Measurements from ENCODE around the gene JUNB. TPM values are rescaled to one million over a fixed set of nuclear protein-coding genes. Genes with fewer than 3 reads are reported as not detected.

The JUNB gene
- total RNA-seq, 1 experiment from 2014 or later = 16.4 TPM

- peaks cover 14% of the 10 kb centered on the region for H3K4me1 Mint-ChIP-seq (ENCODE audit: low read depth, unreplicated experiment)
- POLR2A ChIA-PET = no interaction called here
- peak; percentile 67 to 85 for DNase-seq
- no peaks in the 10 kb centered on the region for H3K36me3 Mint-ChIP-seq (ENCODE audit: insufficient read depth, unreplicated experiment)
- Histone ChIP-seq H3K9me3 (no peaks in the 10 kb centered on the region), H3K4me3 (ENCODE audit: low read depth, low read length) (peak overlapping the region; percentile 50), H3K27me3 (replicated peaks; ENCODE audit: control insufficient read depth, insufficient read depth, low read length) (no peaks in the 10 kb centered on the region), H3K36me3 (ENCODE audit: control insufficient read depth, insufficient read depth, low read length) (no peaks in the 10 kb centered on the region), H3K4me1 (peaks cover 44% of the 10 kb centered on the region)
- no peak overlapping the region for H3K27ac Mint-ChIP-seq (ENCODE audit: unreplicated experiment)
- intact Hi-C loops (cut with micrococcal nuclease; ENCODE audit: unreplicated experiment) = no loop called here
- TF ChIP-seq CTCF (IDR thresholded peaks at IDR 0.05; ENCODE audit: insufficient read depth in 1 of 2, low read depth in 1 of 2, low read length in 1 of 2, severe bottlenecking in 1 of 2, unreplicated experiment in 1 of 2) = no peak
- no peaks in the 10 kb centered on the region for H3K9me3 Mint-ChIP-seq (ENCODE audit: unreplicated experiment)
- no TSS peak for BruUV-seq (replicated peaks)
- H3K4me3 Mint-ChIP-seq (ENCODE audit: unreplicated experiment) = no peak overlapping the region
- H3K27me3 Mint-ChIP-seq (ENCODE audit: insufficient read depth, unreplicated experiment) = no peaks in the 10 kb centered on the region
- CTCF ChIA-PET = no interaction called here
These were observed 7.4 kb upstream of the JUNB start for GRCh38 chr19:12783849-12784393.

- Histone ChIP-seq H3K4me1 (peaks cover 44% of the 10 kb centered on the region), H3K27me3 (replicated peaks; ENCODE audit: control insufficient read depth, insufficient read depth, low read length) (no peaks in the 10 kb centered on the region), H3K36me3 (ENCODE audit: control insufficient read depth, insufficient read depth, low read length) (no peaks in the 10 kb centered on the region), H3K9me3 (no peaks in the 10 kb centered on the region), H3K4me3 (ENCODE audit: low read depth, low read length) (no peak overlapping the region)
- no peaks in the 10 kb centered on the region for H3K9me3 Mint-ChIP-seq (ENCODE audit: unreplicated experiment)
- no peak overlapping the region for H3K27ac Mint-ChIP-seq (ENCODE audit: unreplicated experiment)
- no peaks in the 10 kb centered on the region for H3K36me3 Mint-ChIP-seq (ENCODE audit: insufficient read depth, unreplicated experiment)
- no TSS peak for BruUV-seq (replicated peaks)
- H3K27me3 Mint-ChIP-seq (ENCODE audit: insufficient read depth, unreplicated experiment) = no peaks in the 10 kb centered on the region
- intact Hi-C loops (cut with micrococcal nuclease; ENCODE audit: unreplicated experiment) = no loop called here
- no peak for TF ChIP-seq CTCF (IDR thresholded peaks at IDR 0.05; ENCODE audit: insufficient read depth in 1 of 2, low read depth in 1 of 2, low read length in 1 of 2, severe bottlenecking in 1 of 2, unreplicated experiment in 1 of 2)
- no peak overlapping the region for H3K4me3 Mint-ChIP-seq (ENCODE audit: unreplicated experiment)
- POLR2A ChIA-PET = no interaction called here
- no peak for DNase-seq
- peaks cover 13% of the 10 kb centered on the region for H3K4me1 Mint-ChIP-seq (ENCODE audit: low read depth, unreplicated experiment)
- CTCF ChIA-PET = no interaction called here
These were observed 6.9 kb upstream of the JUNB start for GRCh38 chr19:12784394-12784870.

- Mint-ChIP-seq H3K27me3 (ENCODE audit: insufficient read depth, unreplicated experiment) (no peaks in the 10 kb centered on the region), H3K4me1 (ENCODE audit: low read depth, unreplicated experiment) (peaks cover 11% of the 10 kb centered on the region), H3K4me3 (ENCODE audit: unreplicated experiment) (no peak overlapping the region), H3K27ac (ENCODE audit: unreplicated experiment) (no peak overlapping the region), H3K36me3 (ENCODE audit: insufficient read depth, unreplicated experiment) (peaks cover under 1% of the 10 kb centered on the region), H3K9me3 (ENCODE audit: unreplicated experiment) (no peaks in the 10 kb centered on the region)
- TF ChIP-seq CTCF (IDR thresholded peaks at IDR 0.05; ENCODE audit: insufficient read depth in 1 of 2, low read depth in 1 of 2, low read length in 1 of 2, severe bottlenecking in 1 of 2, unreplicated experiment in 1 of 2) = no peak
- POLR2A ChIA-PET = no interaction called here
- intact Hi-C loops (cut with micrococcal nuclease; ENCODE audit: unreplicated experiment) = no loop called here
- H3K27me3 ChIP-seq (replicated peaks; ENCODE audit: control insufficient read depth, insufficient read depth, low read length) = no peaks in the 10 kb centered on the region
- H3K4me1 ChIP-seq = peaks cover 43% of the 10 kb centered on the region
- DNase-seq = no peak
- H3K9me3 ChIP-seq = no peaks in the 10 kb centered on the region
- H3K4me3 ChIP-seq (ENCODE audit: low read depth, low read length) = no peak overlapping the region
- no TSS peak for BruUV-seq (replicated peaks)
- no peaks in the 10 kb centered on the region for H3K36me3 ChIP-seq (ENCODE audit: control insufficient read depth, insufficient read depth, low read length)
- CTCF ChIA-PET = interaction anchor here (0.6 to 1.3 kb wide), 2 partner anchors 9 to 11 kb away, joined by 3 to 5 read pairs; no protein-coding TSS in a partner anchor
These were observed 6.3 kb upstream of the JUNB start for GRCh38 chr19:12784871-12785430.
